MM.1S (cell line): ENCODE measurements around the gene MTF1.

Source experiments
- EZH2 ChIP-seq: fragments of 300-600 bp; sonication (generic); optimal IDR thresholded peaks from 2 replicates; pipeline ENCODE3; 2017; ENCODE audit warnings: low read depth, mild to moderate bottlenecking, antibody characterized with exemption, low read length, mixed read lengths
- EZH2phosphoT487 ChIP-seq: fragments of 300-600 bp; sonication (generic); IDR thresholded peaks from 2 replicates; pipeline ENCODE4 v1.6.1; 2018; ENCODE audit warnings: antibody characterized with exemption, low read length
- TF ChIP-seq, protein P1 (sequence below): fragments of 300-600 bp; sonication (generic); IDR thresholded peaks from 2 replicates; pipeline ENCODE4 v1.5.1; 2016; ENCODE audit warnings: antibody characterized with exemption, low read length, mixed read lengths

DNA sequence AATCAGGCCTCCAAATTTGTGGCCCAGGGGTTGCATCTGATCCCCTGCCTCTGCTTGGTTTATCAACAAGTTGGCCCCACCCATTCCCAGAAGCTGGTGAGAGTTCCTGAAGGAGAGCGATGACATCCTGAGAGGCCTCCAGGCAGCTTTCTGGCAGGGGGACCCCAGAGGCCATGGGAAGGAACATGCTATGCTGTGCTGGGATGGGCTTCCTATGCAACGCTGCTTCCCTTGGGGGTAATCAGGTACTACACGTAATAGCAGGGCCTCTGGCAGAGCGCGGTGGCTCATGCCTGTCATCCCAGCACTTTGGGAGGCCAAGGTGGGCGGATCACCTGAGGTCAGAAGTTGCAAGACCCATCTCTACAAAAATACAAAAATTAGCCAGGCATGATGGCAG, 8.4 kb upstream of the MTF1 start:
- TF ChIP-seq, protein P1, sequence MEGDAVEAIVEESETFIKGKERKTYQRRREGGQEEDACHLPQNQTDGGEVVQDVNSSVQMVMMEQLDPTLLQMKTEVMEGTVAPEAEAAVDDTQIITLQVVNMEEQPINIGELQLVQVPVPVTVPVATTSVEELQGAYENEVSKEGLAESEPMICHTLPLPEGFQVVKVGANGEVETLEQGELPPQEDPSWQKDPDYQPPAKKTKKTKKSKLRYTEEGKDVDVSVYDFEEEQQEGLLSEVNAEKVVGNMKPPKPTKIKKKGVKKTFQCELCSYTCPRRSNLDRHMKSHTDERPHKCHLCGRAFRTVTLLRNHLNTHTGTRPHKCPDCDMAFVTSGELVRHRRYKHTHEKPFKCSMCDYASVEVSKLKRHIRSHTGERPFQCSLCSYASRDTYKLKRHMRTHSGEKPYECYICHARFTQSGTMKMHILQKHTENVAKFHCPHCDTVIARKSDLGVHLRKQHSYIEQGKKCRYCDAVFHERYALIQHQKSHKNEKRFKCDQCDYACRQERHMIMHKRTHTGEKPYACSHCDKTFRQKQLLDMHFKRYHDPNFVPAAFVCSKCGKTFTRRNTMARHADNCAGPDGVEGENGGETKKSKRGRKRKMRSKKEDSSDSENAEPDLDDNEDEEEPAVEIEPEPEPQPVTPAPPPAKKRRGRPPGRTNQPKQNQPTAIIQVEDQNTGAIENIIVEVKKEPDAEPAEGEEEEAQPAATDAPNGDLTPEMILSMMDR, result no peak
- no peak for TF ChIP-seq EZH2
- no peak for TF ChIP-seq EZH2phosphoT487
